HepG2 (cell line): ENCODE results near the gene CRKL. TPM values are rescaled to one million over a fixed set of nuclear protein-coding genes. Genes with fewer than 3 reads are reported as not detected.
A peak's percentile ranks its signal among the peaks of the same experiment; 100 is the strongest.

Experiments
- HNRNPK ChIP-seq: fragments of 200-400 bp; formaldehyde crosslinking; IDR thresholded peaks from 2 replicates; pipeline ENCODE4 v1.6.1; 2018; ENCODE audit warnings: low read length, low read depth, moderate library complexity, mild to moderate bottlenecking; ENCODE audit not compliant: poor library complexity, severe bottlenecking
- IKZF1 ChIP-seq: fragments of 450-650 bp; IDR thresholded peaks from 2 replicates; pipeline ENCODE4 v1.7.1; 2016
- JUNB ChIP-seq: sonication (generic); formaldehyde crosslinking; IDR thresholded peaks from 2 replicates; pipeline ENCODE4 v1.8.0; 2022; ENCODE audit warnings: missing genetic modification reagents, mild to moderate bottlenecking, borderline replicate concordance
- JUND ChIP-seq: sonication (generic); formaldehyde crosslinking; IDR thresholded peaks from 2 replicates; pipeline ENCODE4 v1.8.0; 2022; ENCODE audit warnings: mild to moderate bottlenecking, missing genetic modification reagents
- LCORL ChIP-seq, 2 experiments: fragments of 450-650 bp in 1 of 2; sonication (generic) in 1 of 2; formaldehyde crosslinking in 1 of 2; IDR thresholded peaks; 2 replicates each; pipeline versions ENCODE4 v1.5.0 to v1.6.1; 2017 to 2020; ENCODE audit warnings: antibody characterized with exemption in 1 of 2, missing genetic modification reagents in 1 of 2
- MED1 ChIP-seq: sonication (generic); formaldehyde crosslinking; IDR thresholded peaks from 2 replicates; pipeline ENCODE4 v1.4.0; 2020; ENCODE audit warnings: missing genetic modification reagents
- ZBTB8A ChIP-seq: sonication (generic); formaldehyde crosslinking; IDR thresholded peaks from 2 replicates; pipeline ENCODE4 v1.4.0; 2020; ENCODE audit warnings: mild to moderate bottlenecking, low read depth, missing genetic modification reagents, borderline replicate concordance
- ZFP36L1 ChIP-seq: sonication (generic); formaldehyde crosslinking; IDR thresholded peaks from 2 replicates; pipeline ENCODE4 v1.8.0; 2022; ENCODE audit warnings: mild to moderate bottlenecking, missing genetic modification reagents, moderate library complexity
- ZNF121 ChIP-seq: sonication (generic); formaldehyde crosslinking; IDR thresholded peaks from 2 replicates; pipeline ENCODE4 v1.5.0; 2020; ENCODE audit warnings: mild to moderate bottlenecking, missing genetic modification reagents
- ZNF337 ChIP-seq: sonication (generic); formaldehyde crosslinking; IDR thresholded peaks from 2 replicates; pipeline ENCODE4 v1.5.1; 2020; ENCODE audit warnings: missing genetic modification reagents, low read depth, mild to moderate bottlenecking, borderline replicate concordance
- ZNF430 ChIP-seq: sonication (generic); formaldehyde crosslinking; IDR thresholded peaks from 2 replicates; pipeline ENCODE4 v1.9.0; 2021; ENCODE audit warnings: mild to moderate bottlenecking, missing genetic modification reagents
- ZNF761 ChIP-seq: sonication (generic); formaldehyde crosslinking; conservative IDR thresholded peaks from 2 replicates; pipeline ENCODE4 v1.4.0; 2020; ENCODE audit warnings: mild to moderate bottlenecking, missing genetic modification reagents
- ZNF891 ChIP-seq: sonication (generic); formaldehyde crosslinking; IDR thresholded peaks from 2 replicates; pipeline ENCODE4 v1.5.0; 2020; ENCODE audit warnings: mild to moderate bottlenecking, missing genetic modification reagents
- polyA plus RNA-seq, 8 experiments: library from polyadenylated mRNA; depleted of rRNA in 3 of 8; stranded (reverse) in 7 of 8; unstranded in 1 of 8; fragments of >200 nt; fragmentation: Illumina TruSeq in 4 of 8; extraction: Trizol in 4 of 8; gene quantifications; 2 replicates each; pipeline versions ENCODE4 v1.2.1 to v1.2.3, GENCODE V29; 2011 to 2016; ENCODE audit warnings: low read depth in 4 of 8, missing spikeins in 1 of 8, mixed read lengths in 1 of 8; ENCODE audit not compliant: insufficient read depth in 1 of 8
- total RNA-seq, 5 experiments: library from RNA; depleted of rRNA; stranded (reverse); fragments of >200 nt; fragmentation: Illumina TruSeq; extraction: Trizol; gene quantifications; 2 replicates each; pipeline ENCODE4 v1.2.3, GENCODE V29; 2016; ENCODE audit warnings: low read depth in 1 of 5
- TF ChIP-seq, protein P1 (sequence below): sonication (generic); formaldehyde crosslinking; IDR thresholded peaks from 2 replicates; pipeline ENCODE4 v1.5.0; 2020; ENCODE audit warnings: mild to moderate bottlenecking, low read depth, missing genetic modification reagents, borderline replicate concordance
- TF ChIP-seq, protein P2 (sequence below): IDR thresholded peaks from 2 replicates; pipeline ENCODE4 v1.6.1; 2018; ENCODE audit warnings: missing genetic modification reagents, mild to moderate bottlenecking, missing compliant biosample characterization
- TF ChIP-seq, protein P3 (sequence below): sonication (generic); formaldehyde crosslinking; IDR thresholded peaks from 2 replicates; pipeline ENCODE4 v1.4.0; 2020; ENCODE audit warnings: mild to moderate bottlenecking, missing genetic modification reagents, borderline replicate concordance
- TF ChIP-seq, protein P4 (sequence below): sonication (generic); formaldehyde crosslinking; IDR thresholded peaks from 2 replicates; pipeline ENCODE4 v1.4.0; 2020; ENCODE audit warnings: mild to moderate bottlenecking, missing genetic modification reagents
- TF ChIP-seq, protein P5 (sequence below): sonication (generic); formaldehyde crosslinking; IDR thresholded peaks from 2 replicates; pipeline ENCODE4 v1.8.0; 2022; ENCODE audit warnings: missing genetic modification reagents, mild to moderate bottlenecking, borderline replicate concordance
- TF ChIP-seq, protein P6 (sequence below): sonication (generic); formaldehyde crosslinking; IDR thresholded peaks from 2 replicates; pipeline ENCODE4 v1.5.1; 2020; ENCODE audit warnings: missing genetic modification reagents, mild to moderate bottlenecking, borderline replicate concordance
- TF ChIP-seq, protein P7 (sequence below): IDR thresholded peaks from 2 replicates; pipeline ENCODE4 v1.6.1; 2016; ENCODE audit warnings: control low read depth

Gene CRKL
- total and polyA plus RNA-seq, 2 of the 13 experiments (the other 11 are each of a cell fraction or from before 2014, with no cell fraction given) = 37.4 to 60.6 TPM

DNA sequence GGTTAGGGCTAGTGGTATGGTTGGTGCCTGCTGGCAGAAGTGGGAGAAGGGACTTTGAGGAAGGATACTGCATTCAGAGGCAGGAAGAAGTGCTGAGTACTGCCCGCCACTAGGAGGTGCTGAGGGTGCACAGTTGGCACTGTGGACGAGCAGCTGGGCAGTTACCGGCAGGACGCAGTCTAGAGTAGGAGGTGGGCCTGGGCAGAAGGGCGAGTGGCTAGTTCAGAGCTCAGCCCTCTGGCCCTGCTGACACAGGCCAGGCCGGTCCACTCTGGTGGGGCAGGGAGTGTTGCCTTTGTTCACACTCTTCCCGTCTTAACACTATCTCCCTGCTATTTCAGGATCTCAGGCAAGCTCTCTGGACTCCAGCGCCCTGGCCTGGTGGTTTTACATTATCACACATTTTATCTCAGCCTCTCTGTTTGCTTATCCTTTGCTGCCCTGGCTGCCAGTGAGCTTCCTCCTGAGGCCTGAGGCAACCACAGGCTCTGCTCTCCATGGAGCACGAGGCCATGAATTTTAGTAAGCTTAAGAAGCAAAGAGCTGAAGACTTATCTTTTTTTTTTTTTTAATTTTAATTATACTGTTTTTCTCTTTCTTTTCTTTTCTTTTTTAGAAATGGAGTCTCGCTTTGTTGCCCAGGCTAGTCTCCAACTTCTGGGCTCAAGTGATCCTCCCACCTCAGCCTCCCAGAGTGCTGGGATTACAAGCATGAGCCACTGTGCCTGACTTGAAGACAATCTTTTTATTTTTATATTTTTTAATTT lies 31.5 kb upstream of the CRKL start (continued):
- TF ChIP-seq, protein P1, sequence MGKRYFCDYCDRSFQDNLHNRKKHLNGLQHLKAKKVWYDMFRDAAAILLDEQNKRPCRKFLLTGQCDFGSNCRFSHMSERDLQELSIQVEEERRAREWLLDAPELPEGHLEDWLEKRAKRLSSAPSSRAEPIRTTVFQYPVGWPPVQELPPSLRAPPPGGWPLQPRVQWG = no peak
- 0 out of 2 replicates have a peak, but pooled peaks have one; percentile 46 for TF ChIP-seq ZNF430 (CRISPR knock-in tag)
- peak; percentile 75 for TF ChIP-seq MED1 (CRISPR knock-in tag)
- no peak for TF ChIP-seq JUNB (CRISPR knock-in tag)
- TF ChIP-seq, protein P2, sequence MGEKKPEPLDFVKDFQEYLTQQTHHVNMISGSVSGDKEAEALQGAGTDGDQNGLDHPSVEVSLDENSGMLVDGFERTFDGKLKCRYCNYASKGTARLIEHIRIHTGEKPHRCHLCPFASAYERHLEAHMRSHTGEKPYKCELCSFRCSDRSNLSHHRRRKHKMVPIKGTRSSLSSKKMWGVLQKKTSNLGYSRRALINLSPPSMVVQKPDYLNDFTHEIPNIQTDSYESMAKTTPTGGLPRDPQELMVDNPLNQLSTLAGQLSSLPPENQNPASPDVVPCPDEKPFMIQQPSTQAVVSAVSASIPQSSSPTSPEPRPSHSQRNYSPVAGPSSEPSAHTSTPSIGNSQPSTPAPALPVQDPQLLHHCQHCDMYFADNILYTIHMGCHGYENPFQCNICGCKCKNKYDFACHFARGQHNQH (CRISPR knock-in tag) = peak; percentile 93
- TF ChIP-seq, protein P3, sequence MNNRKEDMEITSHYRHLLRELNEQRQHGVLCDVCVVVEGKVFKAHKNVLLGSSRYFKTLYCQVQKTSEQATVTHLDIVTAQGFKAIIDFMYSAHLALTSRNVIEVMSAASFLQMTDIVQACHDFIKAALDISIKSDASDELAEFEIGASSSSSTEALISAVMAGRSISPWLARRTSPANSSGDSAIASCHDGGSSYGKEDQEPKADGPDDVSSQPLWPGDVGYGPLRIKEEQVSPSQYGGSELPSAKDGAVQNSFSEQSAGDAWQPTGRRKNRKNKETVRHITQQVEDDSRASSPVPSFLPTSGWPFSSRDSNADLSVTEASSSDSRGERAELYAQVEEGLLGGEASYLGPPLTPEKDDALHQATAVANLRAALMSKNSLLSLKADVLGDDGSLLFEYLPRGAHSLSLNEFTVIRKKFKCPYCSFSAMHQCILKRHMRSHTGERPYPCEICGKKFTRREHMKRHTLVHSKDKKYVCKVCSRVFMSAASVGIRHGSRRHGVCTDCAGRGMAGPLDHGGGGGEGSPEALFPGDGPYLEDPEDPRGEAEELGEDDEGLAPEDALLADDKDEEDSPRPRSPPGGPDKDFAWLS (CRISPR knock-in tag) = no peak
- no peak for TF ChIP-seq IKZF1
- no peak for TF ChIP-seq ZNF891 (CRISPR knock-in tag)
- no peak for TF ChIP-seq JUND
- TF ChIP-seq, protein P4, sequence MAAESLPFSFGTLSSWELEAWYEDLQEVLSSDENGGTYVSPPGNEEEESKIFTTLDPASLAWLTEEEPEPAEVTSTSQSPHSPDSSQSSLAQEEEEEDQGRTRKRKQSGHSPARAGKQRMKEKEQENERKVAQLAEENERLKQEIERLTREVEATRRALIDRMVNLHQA (CRISPR knock-in tag) = no peak
- no peak for TF ChIP-seq HNRNPK
- TF ChIP-seq, protein P5, sequence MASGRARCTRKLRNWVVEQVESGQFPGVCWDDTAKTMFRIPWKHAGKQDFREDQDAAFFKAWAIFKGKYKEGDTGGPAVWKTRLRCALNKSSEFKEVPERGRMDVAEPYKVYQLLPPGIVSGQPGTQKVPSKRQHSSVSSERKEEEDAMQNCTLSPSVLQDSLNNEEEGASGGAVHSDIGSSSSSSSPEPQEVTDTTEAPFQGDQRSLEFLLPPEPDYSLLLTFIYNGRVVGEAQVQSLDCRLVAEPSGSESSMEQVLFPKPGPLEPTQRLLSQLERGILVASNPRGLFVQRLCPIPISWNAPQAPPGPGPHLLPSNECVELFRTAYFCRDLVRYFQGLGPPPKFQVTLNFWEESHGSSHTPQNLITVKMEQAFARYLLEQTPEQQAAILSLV = 0 out of 2 replicates have a peak, but pooled peaks have one; percentile 30
- 0 out of 2 replicates have a peak, but pooled peaks have one; percentile 60 for TF ChIP-seq ZNF337 (CRISPR knock-in tag)
- peak; percentile 40; the same call in 1 of the 2 replicates for TF ChIP-seq ZNF121
- peak; percentile 92 for TF ChIP-seq ZFP36L1 (CRISPR knock-in tag)
- TF ChIP-seq, protein P6, sequence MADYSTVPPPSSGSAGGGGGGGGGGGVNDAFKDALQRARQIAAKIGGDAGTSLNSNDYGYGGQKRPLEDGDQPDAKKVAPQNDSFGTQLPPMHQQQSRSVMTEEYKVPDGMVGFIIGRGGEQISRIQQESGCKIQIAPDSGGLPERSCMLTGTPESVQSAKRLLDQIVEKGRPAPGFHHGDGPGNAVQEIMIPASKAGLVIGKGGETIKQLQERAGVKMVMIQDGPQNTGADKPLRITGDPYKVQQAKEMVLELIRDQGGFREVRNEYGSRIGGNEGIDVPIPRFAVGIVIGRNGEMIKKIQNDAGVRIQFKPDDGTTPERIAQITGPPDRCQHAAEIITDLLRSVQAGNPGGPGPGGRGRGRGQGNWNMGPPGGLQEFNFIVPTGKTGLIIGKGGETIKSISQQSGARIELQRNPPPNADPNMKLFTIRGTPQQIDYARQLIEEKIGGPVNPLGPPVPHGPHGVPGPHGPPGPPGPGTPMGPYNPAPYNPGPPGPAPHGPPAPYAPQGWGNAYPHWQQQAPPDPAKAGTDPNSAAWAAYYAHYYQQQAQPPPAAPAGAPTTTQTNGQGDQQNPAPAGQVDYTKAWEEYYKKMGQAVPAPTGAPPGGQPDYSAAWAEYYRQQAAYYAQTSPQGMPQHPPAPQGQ (CRISPR knock-in tag) = peak; percentile 69; the same call in 1 of the 2 replicates
- TF ChIP-seq, protein P7, sequence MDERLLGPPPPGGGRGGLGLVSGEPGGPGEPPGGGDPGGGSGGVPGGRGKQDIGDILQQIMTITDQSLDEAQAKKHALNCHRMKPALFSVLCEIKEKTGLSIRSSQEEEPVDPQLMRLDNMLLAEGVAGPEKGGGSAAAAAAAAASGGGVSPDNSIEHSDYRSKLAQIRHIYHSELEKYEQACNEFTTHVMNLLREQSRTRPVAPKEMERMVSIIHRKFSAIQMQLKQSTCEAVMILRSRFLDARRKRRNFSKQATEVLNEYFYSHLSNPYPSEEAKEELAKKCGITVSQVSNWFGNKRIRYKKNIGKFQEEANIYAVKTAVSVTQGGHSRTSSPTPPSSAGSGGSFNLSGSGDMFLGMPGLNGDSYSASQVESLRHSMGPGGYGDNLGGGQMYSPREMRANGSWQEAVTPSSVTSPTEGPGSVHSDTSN = no peak
- TF ChIP-seq ZBTB8A (CRISPR knock-in tag) = no peak
- TF ChIP-seq ZNF761 (CRISPR knock-in tag) = peak; percentile 84; the same call in 1 of the 2 replicates
- TF ChIP-seq LCORL (IDR thresholded peaks at IDR 0.05) = no peak
- peak; percentile 62 for TF ChIP-seq LCORL (CRISPR knock-in tag; IDR thresholded peaks at IDR 0.05)
